ACC112 (cell line): ENCODE results near the gene MAVS.
"Not testable (repeated sequence)": the region's sequence is repeated elsewhere in the genome, so short reads cannot be mapped to it uniquely, and the experiment has no call there.

Experiments
- H2AFZ ChIP-seq: fragments of 200-600 bp; sonication (generic); one replicate; pipeline ENCODE4 v1.6.0; 2017; ENCODE audit warnings: antibody characterized with exemption, low read length; ENCODE audit not compliant: unreplicated experiment
- H3K27ac ChIP-seq: fragments of 200-600 bp; sonication (generic); 2 replicates; pipeline ENCODE4 v1.5.1; 2014; ENCODE audit warnings: low read depth, mild to moderate bottlenecking, antibody characterized with exemption, low read length, moderate library complexity
- H3K27me3 ChIP-seq: fragments of 200-600 bp; sonication (generic); 2 replicates; pipeline ENCODE4 v1.6.1; 2014; ENCODE audit warnings: mild to moderate bottlenecking, antibody characterized with exemption, low read length, moderate library complexity, mixed read lengths; ENCODE audit not compliant: insufficient read depth
- H3K36me3 ChIP-seq: fragments of 200-600 bp; sonication (generic); 2 replicates; pipeline ENCODE4 v1.6.1; 2016; ENCODE audit warnings: mild to moderate bottlenecking, antibody characterized with exemption, low read length, moderate library complexity, mixed read lengths; ENCODE audit not compliant: insufficient read depth
- H3K4me1 ChIP-seq: fragments of 200-600 bp; sonication (generic); one replicate; pipeline ENCODE4 v1.6.1; 2016; ENCODE audit warnings: low read length, mixed read lengths; ENCODE audit not compliant: insufficient read depth, unreplicated experiment, control insufficient read depth
- H3K4me3 ChIP-seq: fragments of 200-600 bp; sonication (generic); 2 replicates; pipeline ENCODE4 v1.5.1; 2014; ENCODE audit warnings: mild to moderate bottlenecking, low read depth, low read length
- H3K79me2 ChIP-seq: fragments of 200-600 bp; sonication (generic); one replicate; pipeline ENCODE4 v1.6.0; 2016; ENCODE audit warnings: low read length; ENCODE audit not compliant: control insufficient read depth, unreplicated experiment, insufficient read depth

MAVS gene

DNA sequence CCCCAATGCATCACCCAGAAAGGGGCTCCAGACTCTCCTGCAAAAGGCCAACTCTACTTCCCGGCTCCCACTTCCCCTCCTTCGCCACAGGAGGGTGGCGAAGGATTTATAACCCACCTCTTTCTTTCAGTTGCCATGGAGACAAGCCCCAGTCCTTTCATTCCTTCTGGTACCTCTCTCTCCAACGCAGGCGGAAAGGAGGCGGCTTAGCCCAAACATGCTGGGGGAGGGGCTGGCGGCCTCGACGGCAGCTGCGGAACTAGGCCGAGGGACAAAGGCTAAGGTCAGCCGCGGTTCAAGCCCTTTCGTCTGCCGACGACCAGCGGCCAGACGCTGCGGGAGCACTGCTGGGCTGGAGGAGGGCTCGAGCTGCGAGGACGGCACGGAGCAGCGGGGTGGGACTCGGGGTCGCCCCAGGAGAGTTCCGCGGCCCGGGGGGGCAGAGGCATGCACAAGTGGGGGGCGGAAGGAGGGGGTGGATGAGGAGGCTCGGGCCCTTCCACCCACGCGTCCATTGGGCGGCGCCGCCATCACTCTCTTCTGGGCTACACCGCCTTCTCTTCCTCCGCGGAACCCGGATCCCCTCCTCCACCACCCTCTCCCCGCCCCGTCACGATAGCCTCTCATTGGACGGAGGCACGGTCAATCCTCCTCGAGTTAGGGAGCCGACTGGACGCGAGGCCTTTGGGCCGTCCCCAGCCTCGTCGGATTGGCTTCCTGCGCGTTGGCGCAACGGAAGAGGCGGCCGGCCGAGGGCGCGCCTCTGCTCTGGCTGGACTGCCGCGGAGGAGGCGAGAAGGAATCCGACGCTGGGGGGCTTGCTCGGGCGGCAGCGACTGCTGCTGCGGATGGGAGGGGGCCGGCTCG is 42.2 kb downstream of the MAVS start, which contains the start of gene PANK2:
Gene PANK2 (plus strand): TSS at position 766 of the 867 bp plus-strand sequence.
- Histone ChIP-seq H3K79me2 (peaks cover 63% of the 10 kb centered on the region), H3K4me1 (peaks cover 33% of the 10 kb centered on the region), H3K36me3 (peaks cover 11% of the 10 kb centered on the region), H2AFZ (peak within 1 kb of the TSS; percentile 98), H3K27ac (peak within 1 kb of the TSS; percentile 84), H3K4me3 (peak within 1 kb of the TSS; percentile 93), H3K27me3 (no peaks in the 10 kb centered on the region)

DNA sequence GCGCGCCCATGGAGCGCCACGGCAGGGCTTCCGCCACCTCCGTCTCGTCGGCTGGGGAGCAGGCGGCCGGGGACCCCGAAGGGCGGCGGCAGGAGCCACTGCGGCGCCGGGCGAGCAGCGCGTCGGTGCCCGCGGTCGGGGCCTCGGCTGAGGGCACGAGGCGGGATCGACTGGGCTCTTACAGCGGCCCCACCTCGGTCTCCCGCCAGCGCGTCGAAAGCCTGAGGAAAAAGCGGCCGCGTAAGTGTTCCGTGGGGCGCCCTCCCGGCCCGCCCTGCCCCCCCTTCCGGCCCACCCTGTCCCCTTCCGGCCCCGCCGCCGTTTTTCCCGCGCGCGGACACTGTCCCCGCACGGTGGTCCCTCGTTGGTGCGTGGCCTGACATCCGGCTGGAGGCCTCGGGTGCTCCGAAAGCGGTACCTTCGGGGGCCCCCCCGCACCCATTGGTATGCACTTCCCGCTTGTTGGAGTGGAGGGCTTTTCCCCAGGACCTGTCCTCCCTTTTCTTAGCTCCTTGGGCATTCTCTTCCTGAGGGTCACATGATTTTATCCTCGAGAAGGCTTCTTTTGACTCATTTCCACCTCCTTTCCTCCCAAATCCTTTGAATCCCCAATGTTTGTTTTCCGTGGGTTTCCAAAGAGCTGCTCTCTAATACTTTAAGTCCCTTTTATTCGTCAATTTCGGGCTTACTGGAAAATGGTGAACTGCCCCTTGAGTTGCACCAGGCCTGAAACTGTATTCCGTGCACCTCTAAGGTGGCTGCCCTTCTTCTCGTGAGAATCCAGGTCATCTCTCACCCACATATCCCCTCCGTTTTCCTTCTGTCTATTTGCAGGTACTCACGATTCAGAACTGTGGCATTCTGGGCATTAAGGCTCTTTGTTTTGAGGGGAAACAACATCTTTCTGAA is 43.1 kb downstream of the MAVS start:
- peak overlapping the region; percentile 93 for H3K4me3 ChIP-seq
- no peak overlapping the region for H2AFZ ChIP-seq
- peak overlapping the region; percentile 67 for H3K27ac ChIP-seq
- H3K27me3 ChIP-seq, result no peaks in the 10 kb centered on the region
- peaks cover 72% of the 10 kb centered on the region for H3K79me2 ChIP-seq
- H3K36me3 ChIP-seq, result peaks cover 11% of the 10 kb centered on the region
- H3K4me1 ChIP-seq, result peaks cover 35% of the 10 kb centered on the region

DNA sequence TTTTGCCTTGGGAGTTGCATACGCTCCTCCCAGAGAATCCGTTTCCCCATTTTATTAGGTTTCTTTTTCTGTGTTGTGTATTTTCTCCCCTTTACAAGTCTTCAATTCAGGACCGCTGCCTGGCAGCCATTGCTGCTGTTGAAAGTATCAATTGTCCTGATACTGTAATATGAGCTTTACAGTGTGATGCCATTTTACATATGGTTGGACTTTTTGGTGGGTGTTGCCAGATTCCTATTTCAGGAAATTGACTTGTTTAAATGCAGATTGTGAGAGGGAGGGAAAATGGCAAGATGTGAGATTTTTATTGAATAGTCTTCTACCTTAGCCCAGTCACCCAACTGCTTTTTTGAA is 43.7 kb downstream of the MAVS start:
- H3K4me3 ChIP-seq, result peak overlapping the region; percentile 93
- peaks cover 11% of the 10 kb centered on the region for H3K36me3 ChIP-seq
- H3K27me3 ChIP-seq, result no peaks in the 10 kb centered on the region
- H3K27ac ChIP-seq, result peak overlapping the region; percentile 67
- H2AFZ ChIP-seq, result no peak overlapping the region
- peaks cover 78% of the 10 kb centered on the region for H3K79me2 ChIP-seq
- peaks cover 36% of the 10 kb centered on the region for H3K4me1 ChIP-seq

DNA sequence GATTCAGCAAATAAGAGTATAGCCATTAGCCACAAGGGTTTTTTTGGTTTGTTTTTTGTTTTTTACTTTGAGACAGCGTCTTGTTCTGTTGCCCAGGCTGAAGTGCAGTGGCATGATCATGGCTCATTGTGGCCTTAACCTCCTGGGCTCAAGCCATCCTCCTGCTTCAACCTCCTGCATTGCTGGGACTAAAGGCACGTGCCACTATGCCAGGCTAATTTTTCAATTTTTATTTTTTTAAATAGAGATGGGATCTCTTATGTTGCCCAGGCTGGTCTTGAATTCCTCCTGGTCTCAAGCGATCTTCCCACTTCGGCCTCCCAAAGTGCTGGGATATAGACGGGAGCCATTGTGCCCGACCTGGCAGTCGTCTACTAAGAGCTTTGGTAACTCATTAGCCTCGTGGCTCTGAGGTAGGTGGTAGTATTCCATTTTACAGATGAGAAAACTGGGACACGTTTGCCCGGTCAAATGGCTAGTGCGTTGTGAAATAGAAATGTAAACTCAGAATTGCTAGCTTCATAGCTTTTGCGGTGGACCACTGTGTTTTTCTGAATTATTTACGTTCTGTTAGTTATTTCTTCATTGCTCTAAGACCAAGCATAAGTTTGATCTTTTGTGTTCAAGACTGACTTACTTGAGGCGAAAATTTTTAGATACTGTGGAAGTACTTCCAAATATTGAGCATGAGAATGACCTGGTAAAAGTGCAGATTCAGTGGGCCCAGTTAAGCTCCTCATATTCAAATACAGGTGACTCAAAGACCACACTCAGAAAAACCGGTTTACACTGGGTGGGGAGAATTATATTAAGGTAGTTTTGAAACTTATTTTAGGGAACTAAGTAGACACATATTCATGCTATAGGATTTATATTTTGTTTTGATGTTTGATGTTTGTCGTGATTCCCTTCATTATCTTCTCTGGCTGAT is 44.6 kb downstream of the MAVS start:
- peak overlapping the region; percentile 11; the same call in 1 of the 2 replicates for H3K27ac ChIP-seq
- H3K4me1 ChIP-seq, result peaks cover 45% of the 10 kb centered on the region
- H3K79me2 ChIP-seq, result peaks cover 87% of the 10 kb centered on the region
- no peaks in the 10 kb centered on the region for H3K27me3 ChIP-seq
- peak overlapping the region; percentile 93 for H3K4me3 ChIP-seq
- H2AFZ ChIP-seq, result no peak overlapping the region
- H3K36me3 ChIP-seq, result peaks cover 6% of the 10 kb centered on the region

DNA sequence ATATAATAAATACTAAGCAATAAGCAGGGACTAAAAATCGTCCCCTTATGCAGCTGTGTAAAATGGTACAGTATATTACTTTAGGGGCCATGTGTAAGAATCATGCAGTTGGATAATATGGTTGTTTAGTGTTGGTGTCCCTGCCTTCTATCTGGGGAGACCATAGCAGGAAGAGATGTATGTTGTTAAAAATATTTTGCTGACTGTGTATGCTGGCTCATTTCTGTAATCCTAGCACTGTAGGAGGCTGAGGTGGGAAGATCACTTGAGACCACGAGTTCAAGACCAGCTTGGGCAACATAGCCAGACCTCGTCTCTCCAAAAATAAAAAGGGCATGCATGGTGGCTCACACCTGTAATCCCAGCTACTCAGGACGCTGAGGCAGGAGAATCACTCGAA is 48.2 kb downstream of the MAVS start:
- Histone ChIP-seq H3K27ac (no peak overlapping the region), H2AFZ (no peak overlapping the region), H3K27me3 (no peaks in the 10 kb centered on the region), H3K79me2 (peaks cover 97% of the 10 kb centered on the region), H3K36me3 (peaks cover 9% of the 10 kb centered on the region), H3K4me3 (no peak overlapping the region), H3K4me1 (peaks cover 60% of the 10 kb centered on the region)

DNA sequence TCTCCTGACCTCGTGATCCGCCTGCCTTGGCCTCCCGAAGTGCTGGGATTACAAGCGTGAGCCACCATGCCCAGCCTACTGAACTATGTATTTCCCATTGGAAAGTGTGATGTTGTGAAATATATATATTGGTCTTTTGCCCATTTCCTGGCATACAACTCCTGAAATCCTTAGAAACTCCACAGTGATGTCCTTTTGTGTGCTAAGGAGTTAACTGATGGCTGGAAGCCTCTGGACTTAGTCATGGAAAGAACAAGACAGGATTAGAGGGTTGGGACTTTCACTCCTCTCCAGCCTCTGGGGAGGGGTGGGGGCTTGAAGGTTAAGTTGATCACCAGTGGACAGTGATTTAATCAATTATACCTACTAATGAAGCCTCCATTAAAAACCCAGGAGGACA is 49.7 kb downstream of the MAVS start:
- no peak overlapping the region for H3K4me3 ChIP-seq
- H3K27me3 ChIP-seq, result no peaks in the 10 kb centered on the region
- H3K79me2 ChIP-seq, result peaks cover 97% of the 10 kb centered on the region
- H3K27ac ChIP-seq, result no peak overlapping the region
- H3K4me1 ChIP-seq, result peaks cover 70% of the 10 kb centered on the region
- H3K36me3 ChIP-seq, result peaks cover 7% of the 10 kb centered on the region
- H2AFZ ChIP-seq, result no peak overlapping the region

DNA sequence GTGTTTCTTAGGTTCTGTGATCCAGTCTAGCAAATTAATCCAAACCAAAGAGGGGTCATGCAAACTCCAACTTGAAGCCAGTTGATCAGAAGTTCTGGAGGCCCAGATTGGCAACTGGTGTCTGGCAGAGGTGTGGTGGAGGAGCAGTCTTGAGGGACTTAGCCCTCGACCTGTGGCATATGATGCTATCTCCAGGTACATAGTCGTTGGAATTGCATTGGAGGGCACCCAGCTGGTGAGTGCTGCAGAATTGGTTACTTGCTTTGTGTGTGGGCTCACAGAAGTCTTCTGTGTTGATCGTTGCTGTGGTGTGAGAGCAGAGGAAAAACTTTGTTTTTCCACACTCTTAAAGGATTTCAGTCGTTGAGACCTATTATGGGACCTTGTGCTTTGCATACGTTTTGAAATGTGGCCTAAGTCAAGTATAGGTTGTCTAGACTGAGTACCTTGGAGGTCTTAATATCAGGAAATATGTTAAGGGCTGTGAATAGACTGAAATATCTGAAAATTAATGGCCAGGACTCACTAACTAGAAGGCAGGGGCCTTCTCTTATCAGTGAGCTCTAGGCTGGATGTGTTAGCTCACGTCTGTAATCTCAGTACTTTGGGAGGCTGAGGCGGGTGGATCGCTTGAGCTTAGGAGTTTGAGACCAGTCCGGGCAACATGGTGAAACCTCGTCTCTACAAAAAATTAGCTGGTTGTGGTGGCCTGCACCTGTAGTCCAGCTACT is 50.4 kb downstream of the MAVS start:
- Histone ChIP-seq H3K36me3 (peaks cover 3% of the 10 kb centered on the region), H3K79me2 (peaks cover 97% of the 10 kb centered on the region), H2AFZ (no peak overlapping the region), H3K27ac (no peak overlapping the region), H3K27me3 (no peaks in the 10 kb centered on the region), H3K4me3 (no peak overlapping the region), H3K4me1 (peaks cover 71% of the 10 kb centered on the region)

DNA sequence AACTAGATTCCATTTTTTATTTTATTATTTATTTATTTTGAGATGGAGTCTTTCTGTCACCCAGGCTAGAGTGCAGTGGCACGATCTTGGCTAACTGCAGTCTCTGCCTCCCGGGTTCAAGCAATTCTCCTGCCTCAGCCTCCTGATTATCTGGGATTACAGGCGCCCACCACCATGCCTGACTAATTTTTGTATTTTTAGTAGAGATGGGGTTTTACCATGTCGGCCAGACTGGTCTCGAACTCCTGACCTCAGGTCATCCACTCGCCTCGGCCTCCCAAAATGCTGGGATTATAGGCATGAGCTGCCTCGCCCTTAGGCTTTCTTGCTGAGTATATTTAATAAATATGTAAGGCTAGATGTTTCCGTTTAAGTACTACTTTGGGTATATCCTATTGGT is 51.5 kb downstream of the MAVS start:
- H3K36me3 ChIP-seq, H3K27me3 ChIP-seq, H3K4me3 ChIP-seq, H2AFZ ChIP-seq, H3K27ac ChIP-seq: not testable (repeated sequence)
- H3K79me2 ChIP-seq, result peaks cover 97% of the 10 kb centered on the region
- H3K4me1 ChIP-seq, result peaks cover 64% of the 10 kb centered on the region

DNA sequence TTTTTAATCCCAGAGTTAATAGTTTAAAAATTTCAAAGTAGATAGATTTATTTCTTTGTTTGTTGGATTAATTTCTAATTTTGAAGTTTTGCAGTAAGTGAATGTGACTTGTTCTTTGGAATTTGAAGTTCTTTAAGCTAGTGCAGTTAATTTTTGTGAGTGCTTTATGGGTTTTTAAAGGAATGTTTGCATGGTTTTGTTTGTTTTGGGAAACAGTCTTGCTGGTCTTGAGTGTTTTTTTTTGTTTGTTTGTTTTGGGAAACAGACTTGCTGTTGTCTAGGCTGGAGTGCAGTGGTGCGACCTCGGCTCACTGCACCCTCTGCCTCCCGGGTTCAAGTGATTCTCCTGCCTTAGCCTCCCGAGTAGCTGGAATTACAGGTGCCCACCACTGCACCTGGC is 52.0 kb downstream of the MAVS start:
- Histone ChIP-seq H3K36me3 (peaks cover 3% of the 10 kb centered on the region), H3K27ac (no peak overlapping the region), H2AFZ (no peak overlapping the region), H3K79me2 (peaks cover 97% of the 10 kb centered on the region), H3K4me1 (peaks cover 60% of the 10 kb centered on the region), H3K4me3 (no peak overlapping the region), H3K27me3 (no peaks in the 10 kb centered on the region)
